ENCODE measurements around the gene GPR17.

GPR17 gene

DNA sequence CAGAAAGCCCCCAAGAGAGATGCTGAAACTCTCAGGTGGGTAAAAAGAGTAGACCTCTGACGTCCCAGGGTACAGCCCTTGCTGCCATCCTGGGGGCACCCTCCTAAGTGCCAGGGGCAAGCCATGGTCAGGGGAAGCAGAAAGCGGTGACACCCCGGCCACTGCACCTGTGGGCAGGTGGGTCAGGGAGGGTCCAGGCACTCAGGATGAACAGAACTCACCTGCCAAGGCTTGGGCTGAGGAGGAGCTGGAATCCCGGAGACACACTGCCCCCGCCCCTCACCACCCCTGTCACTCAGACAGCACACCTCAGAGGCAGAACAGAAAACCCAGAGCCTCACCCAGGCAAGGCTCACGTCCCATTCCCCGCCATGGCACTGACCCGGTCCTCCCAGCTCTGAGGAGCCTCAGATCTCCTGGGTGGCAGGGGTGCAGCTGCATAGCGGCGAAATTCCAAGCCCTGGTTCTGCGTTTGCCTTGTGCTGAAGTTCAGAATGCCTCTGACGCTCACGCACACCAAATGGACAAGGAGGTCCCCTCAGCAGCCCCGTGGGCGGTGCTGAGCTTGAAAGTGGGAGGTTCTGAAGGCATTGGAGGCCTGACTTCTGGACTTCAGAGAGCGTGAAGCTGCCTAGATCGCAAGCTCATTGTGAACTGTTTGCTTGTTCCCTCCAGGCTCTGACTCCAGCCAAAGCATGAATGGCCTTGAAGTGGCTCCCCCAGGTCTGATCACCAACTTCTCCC, 4.3 kb downstream of the GPR17 start:
- H3K36me3 ChIP-seq (ENCODE audit: control insufficient read depth, low read length) = no peaks in the 10 kb centered on the region
- TF ChIP-seq, protein P1, sequence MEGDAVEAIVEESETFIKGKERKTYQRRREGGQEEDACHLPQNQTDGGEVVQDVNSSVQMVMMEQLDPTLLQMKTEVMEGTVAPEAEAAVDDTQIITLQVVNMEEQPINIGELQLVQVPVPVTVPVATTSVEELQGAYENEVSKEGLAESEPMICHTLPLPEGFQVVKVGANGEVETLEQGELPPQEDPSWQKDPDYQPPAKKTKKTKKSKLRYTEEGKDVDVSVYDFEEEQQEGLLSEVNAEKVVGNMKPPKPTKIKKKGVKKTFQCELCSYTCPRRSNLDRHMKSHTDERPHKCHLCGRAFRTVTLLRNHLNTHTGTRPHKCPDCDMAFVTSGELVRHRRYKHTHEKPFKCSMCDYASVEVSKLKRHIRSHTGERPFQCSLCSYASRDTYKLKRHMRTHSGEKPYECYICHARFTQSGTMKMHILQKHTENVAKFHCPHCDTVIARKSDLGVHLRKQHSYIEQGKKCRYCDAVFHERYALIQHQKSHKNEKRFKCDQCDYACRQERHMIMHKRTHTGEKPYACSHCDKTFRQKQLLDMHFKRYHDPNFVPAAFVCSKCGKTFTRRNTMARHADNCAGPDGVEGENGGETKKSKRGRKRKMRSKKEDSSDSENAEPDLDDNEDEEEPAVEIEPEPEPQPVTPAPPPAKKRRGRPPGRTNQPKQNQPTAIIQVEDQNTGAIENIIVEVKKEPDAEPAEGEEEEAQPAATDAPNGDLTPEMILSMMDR (IDR thresholded peaks at IDR 0.05; ENCODE audit: low read depth, low read length, poor library complexity, severe bottlenecking) = peak; percentile 40
- no peak for TF ChIP-seq EZH2phosphoT487 (IDR thresholded peaks at IDR 0.05; ENCODE audit: borderline replicate concordance, low read length)
- H3K4me1 ChIP-seq (ENCODE audit: control insufficient read depth, low read length) = peaks cover 30% of the 10 kb centered on the region
- no peaks in the 10 kb centered on the region; the same call in 1 of the 2 replicates for H3F3A ChIP-seq (ENCODE audit: control insufficient read depth, insufficient read depth)
- H4K20me1 ChIP-seq (ENCODE audit: control insufficient read depth, insufficient read depth, low read depth, low read length) = no peaks in the 10 kb centered on the region
- H3K27ac ChIP-seq (ENCODE audit: low read depth, low read length) = no peak overlapping the region
- no peaks in the 10 kb centered on the region for H3K9me3 ChIP-seq (ENCODE audit: control insufficient read depth, insufficient read depth, low read length)
- no peaks in the 10 kb centered on the region for H3K27me3 ChIP-seq (ENCODE audit: control insufficient read depth, low read length)
- H3K4me3 ChIP-seq (ENCODE audit: low read length) = no peak overlapping the region
- H3K79me2 ChIP-seq (ENCODE audit: control insufficient read depth, low read length) = no peaks in the 10 kb centered on the region
- H3K4me2 ChIP-seq (ENCODE audit: low read length) = no peak overlapping the region
- H3K9me2 ChIP-seq (replicated peaks; ENCODE audit: control insufficient read depth, low read length) = no peaks in the 10 kb centered on the region

DNA sequence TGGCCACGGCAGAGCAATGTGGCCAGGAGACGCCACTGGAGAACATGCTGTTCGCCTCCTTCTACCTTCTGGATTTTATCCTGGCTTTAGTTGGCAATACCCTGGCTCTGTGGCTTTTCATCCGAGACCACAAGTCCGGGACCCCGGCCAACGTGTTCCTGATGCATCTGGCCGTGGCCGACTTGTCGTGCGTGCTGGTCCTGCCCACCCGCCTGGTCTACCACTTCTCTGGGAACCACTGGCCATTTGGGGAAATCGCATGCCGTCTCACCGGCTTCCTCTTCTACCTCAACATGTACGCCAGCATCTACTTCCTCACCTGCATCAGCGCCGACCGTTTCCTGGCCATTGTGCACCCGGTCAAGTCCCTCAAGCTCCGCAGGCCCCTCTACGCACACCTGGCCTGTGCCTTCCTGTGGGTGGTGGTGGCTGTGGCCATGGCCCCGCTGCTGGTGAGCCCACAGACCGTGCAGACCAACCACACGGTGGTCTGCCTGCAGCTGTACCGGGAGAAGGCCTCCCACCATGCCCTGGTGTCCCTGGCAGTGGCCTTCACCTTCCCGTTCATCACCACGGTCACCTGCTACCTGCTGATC, 4.9 kb downstream of the GPR17 start:
- Histone ChIP-seq H3K36me3 (ENCODE audit: control insufficient read depth, low read length) (no peaks in the 10 kb centered on the region), H3K4me3 (ENCODE audit: low read length) (no peak overlapping the region), H3K27me3 (ENCODE audit: control insufficient read depth, low read length) (no peaks in the 10 kb centered on the region), H3K27ac (ENCODE audit: low read depth, low read length) (no peak overlapping the region), H3K79me2 (ENCODE audit: control insufficient read depth, low read length) (no peaks in the 10 kb centered on the region), H3K9me3 (ENCODE audit: control insufficient read depth, insufficient read depth, low read length) (no peaks in the 10 kb centered on the region), H3F3A (ENCODE audit: control insufficient read depth, insufficient read depth) (no peaks in the 10 kb centered on the region; the same call in 1 of the 2 replicates), H3K9me2 (replicated peaks; ENCODE audit: control insufficient read depth, low read length) (no peaks in the 10 kb centered on the region), H4K20me1 (ENCODE audit: control insufficient read depth, insufficient read depth, low read depth, low read length) (no peaks in the 10 kb centered on the region), H3K4me2 (ENCODE audit: low read length) (no peak overlapping the region), H3K4me1 (ENCODE audit: control insufficient read depth, low read length) (peaks cover 30% of the 10 kb centered on the region)
- no peak for TF ChIP-seq EZH2phosphoT487 (IDR thresholded peaks at IDR 0.05; ENCODE audit: borderline replicate concordance, low read length)
- TF ChIP-seq, protein P1 (IDR thresholded peaks at IDR 0.05; ENCODE audit: low read depth, low read length, poor library complexity, severe bottlenecking) = no peak

DNA sequence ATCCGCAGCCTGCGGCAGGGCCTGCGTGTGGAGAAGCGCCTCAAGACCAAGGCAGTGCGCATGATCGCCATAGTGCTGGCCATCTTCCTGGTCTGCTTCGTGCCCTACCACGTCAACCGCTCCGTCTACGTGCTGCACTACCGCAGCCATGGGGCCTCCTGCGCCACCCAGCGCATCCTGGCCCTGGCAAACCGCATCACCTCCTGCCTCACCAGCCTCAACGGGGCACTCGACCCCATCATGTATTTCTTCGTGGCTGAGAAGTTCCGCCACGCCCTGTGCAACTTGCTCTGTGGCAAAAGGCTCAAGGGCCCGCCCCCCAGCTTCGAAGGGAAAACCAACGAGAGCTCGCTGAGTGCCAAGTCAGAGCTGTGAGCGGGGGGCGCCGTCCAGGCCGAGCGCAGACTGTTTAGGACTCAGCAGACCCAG, 5.4 kb downstream of the GPR17 start:
- H3K9me3 ChIP-seq (ENCODE audit: control insufficient read depth, insufficient read depth, low read length) = no peaks in the 10 kb centered on the region
- no peaks in the 10 kb centered on the region; the same call in 1 of the 2 replicates for H3F3A ChIP-seq (ENCODE audit: control insufficient read depth, insufficient read depth)
- no peaks in the 10 kb centered on the region for H3K9me2 ChIP-seq (replicated peaks; ENCODE audit: control insufficient read depth, low read length)
- peaks cover 30% of the 10 kb centered on the region for H3K4me1 ChIP-seq (ENCODE audit: control insufficient read depth, low read length)
- H3K27ac ChIP-seq (ENCODE audit: low read depth, low read length) = no peak overlapping the region
- H4K20me1 ChIP-seq (ENCODE audit: control insufficient read depth, insufficient read depth, low read depth, low read length) = no peaks in the 10 kb centered on the region
- no peaks in the 10 kb centered on the region for H3K79me2 ChIP-seq (ENCODE audit: control insufficient read depth, low read length)
- H3K36me3 ChIP-seq (ENCODE audit: control insufficient read depth, low read length) = no peaks in the 10 kb centered on the region
- TF ChIP-seq, protein P1 (IDR thresholded peaks at IDR 0.05; ENCODE audit: low read depth, low read length, poor library complexity, severe bottlenecking) = no peak
- no peak for TF ChIP-seq EZH2phosphoT487 (IDR thresholded peaks at IDR 0.05; ENCODE audit: borderline replicate concordance, low read length)
- H3K4me3 ChIP-seq (ENCODE audit: low read length) = no peak overlapping the region
- no peak overlapping the region for H3K4me2 ChIP-seq (ENCODE audit: low read length)
- H3K27me3 ChIP-seq (ENCODE audit: control insufficient read depth, low read length) = no peaks in the 10 kb centered on the region

Measured in DOHH2 (cell line).